Stimulated activated CD8-positive, alpha-beta memory T cell treated with anti-CD3 and anti-CD28 coated beads, Interleukin-4, amount 100 ng/mL, for 4 hours (primary cell): ENCODE results near the gene PTK6.
"Not testable (repeated sequence)": the region's sequence is repeated elsewhere in the genome, so short reads cannot be mapped to it uniquely, and the experiment has no call there.

Experiments used
- DNase-seq, 2 donors: peaks; one replicate each; pipeline ENCODE4 v3.0.0-alpha.2; 2020; ENCODE audit warnings: low read depth in 2 of 2, low spot score in 1 of 2

PTK6 gene

DNA sequence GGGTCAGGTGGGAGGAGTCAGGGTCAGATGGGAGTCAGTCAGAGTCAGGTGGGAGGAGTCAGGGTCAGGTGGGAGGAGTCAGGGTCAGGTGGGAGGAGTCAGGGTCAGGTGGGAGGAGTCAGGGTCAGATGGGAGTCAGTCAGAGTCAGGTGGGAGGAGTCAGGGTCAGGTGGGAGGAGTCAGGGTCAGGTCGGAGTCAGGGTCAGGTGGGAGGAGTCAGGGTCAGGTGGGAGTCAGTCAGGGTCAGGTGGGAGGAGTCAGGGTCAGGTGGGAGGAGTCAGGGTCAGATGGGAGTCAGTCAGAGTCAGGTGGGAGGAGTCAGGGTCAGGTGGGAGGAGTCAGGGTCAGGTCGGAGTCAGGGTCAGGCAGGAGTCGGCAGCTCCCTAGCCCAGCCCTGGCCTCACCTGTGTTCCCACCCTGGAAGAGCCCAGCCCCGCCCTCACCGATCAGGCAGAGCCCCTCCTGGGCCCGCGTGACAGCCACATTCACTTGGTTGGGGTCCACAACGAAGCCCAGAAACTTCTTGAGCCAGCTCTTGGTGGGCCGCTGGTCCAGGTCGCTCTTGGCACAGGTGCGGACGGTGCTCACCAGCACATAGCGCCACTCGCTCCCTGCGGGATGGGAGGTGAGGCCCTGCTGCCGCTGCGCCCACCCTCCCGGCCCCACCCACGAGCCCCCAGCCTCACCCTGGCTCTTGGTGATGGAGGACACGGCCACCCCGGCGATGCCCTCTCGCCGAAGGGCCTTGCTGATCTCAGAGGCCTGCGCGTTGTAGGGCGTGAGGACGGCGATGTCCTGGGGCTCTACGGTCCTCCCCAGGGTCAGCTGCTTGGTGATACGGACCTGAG is 22.5 kb upstream of the PTK6 start:
- not testable (repeated sequence) for DNase-seq

DNA sequence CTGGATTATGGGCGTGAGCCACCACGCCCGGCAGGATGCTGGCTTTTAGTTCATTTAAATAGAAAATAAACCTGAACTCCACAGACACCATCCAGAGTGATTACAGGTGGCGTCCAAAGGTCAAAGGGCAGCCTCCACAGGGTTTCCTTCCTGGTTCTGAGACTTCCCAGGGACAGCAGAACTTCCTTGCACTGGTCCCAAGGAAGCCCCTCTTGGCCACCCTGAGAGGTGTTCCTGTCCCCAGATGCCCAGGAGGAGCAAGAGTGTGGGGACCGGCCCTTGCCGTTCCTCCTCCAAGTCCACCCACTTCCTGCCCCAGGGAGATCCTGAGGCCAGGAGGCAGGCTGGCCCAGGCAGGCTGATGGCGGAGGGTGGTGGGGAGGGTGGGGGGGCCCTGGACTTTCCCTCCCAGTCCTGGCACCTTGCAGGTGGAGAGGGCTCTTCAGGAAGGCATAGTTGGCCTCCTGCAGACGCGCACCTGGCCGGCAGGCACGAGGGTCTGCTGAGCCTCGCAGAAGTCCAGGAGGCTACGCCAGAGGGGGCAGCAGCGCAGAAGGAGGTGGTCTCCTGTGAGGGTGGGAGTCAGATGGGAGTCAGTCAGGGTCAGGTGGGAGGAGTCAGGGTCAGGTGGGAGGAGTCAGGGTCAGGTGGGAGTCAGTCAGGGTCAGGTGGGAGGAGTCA is 21.8 kb upstream of the PTK6 start:
- no peak for DNase-seq

DNA sequence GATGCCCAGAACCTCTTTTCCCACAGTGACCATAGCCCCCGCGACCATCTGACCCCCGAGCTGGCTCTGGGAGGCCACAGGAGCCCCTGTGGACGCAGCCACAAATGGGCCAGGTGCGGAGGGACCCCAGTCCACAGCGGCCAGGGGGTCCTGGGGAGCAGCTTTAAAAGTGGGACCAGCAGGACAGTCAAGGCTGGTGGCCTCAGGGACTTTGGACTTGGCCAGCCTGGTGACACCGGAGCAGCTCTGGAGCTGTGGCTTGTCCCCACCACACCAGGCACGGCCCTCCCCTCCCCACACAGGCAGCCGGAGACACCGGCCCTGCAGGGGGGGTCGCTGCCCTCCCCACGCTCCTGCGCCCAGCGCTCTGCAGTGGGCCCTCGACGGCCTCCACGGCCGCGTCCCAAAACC is 20.3 kb upstream of the PTK6 start:
- no peak for DNase-seq

DNA sequence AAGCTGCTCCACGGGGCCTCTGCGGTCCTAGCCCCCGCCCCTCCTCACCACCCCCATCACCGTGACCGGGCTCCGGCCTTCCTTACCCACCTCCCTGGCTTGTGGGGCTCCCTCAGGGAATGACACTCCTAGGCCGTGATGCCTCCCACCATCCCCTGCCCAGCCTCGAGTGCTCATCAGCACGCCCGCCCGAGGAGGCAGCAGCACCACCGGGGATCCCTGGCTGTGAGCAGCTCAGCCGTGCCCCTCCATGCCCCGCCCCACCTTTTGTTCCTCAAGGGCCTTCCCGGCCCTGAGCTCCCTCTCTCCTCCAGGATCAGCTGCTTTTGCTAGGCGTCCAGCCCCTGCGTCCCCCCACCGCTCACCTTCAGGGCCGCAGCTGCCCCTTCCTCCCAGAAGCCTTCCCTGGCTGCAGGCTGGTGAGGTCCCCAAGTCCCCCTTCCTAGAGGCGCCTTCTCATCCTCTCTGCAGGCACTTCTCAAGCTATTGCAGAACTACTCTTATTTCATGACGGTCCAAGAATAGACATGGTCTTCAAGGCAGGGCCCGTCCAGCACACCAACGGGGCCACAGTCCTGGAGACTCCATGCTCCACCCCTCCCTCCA is 19.8 kb upstream of the PTK6 start:
- DNase-seq = no peak

DNA sequence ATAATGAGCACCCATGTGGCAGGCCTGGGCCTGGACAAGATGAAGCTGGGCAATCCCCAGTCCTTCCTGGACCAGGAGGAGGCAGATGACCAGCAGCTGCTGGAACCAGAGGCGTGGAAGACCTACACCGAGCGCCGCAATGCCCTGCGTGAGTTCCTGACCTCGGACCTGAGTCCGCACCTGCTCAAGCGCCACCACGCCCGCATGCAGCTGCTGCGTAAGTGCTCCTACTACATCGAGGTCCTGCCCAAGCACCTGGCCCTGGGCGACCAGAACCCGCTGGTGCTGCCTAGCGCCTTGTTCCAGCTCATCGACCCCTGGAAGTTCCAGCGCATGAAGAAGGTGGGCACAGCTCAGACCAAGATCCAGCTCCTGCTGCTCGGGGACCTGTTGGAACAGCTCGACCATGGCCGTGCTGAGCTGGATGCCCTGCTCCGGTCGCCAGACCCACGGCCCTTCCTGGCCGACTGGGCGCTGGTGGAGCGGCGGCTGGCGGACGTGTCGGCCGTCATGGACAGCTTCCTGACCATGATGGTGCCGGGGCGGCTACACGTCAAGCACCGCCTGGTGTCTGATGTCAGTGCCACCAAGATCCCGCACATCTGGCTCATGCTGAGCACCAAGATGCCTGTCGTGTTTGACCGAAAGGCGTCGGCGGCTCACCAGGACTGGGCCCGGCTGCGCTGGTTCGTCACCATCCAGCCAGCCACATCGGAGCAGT is 18.6 kb upstream of the PTK6 start:
- no peak for DNase-seq

DNA sequence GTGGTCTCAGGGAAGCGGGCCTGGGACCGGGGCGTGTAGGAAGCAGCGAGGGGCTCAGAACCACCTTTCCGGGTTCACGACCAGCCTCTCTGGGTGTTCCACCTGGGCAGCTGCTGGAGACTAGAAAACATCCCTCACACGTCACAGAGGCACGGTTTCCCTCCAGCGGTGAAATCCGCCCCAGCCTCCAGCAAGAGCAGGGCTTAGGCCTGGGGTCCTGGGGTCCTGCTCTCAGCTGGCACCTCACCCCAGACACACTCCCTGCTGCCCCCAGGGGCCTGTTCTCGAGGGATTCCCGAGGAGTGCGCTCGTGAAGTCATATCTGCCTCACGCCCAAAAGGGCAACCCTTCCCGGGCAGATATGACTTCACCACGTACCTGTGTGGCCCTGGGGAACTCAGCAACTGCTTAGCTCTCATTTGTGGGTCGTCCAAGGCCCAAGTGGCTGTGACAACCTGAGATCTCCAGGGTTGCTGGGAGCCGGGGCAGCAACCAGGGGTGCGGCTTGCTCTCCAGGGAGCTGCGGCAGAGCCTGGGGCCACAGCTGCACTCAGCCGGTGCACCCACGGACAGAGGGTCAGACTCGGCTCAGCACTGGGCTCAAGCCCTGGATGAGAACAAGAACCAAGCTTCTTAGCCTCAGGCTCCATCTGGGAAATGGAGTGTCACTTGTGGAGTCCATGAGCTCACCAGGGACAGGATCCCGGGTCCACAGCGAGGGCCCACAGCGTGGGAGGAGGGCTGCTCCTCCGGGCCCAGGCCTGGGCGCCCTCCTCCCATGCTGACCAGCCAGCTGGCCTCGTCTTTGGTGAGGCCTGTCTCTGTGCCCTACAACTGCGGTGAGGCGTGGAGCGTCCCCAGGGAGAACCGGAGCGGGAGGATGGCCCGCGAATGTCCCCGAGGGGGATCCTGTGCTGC is 17.4 kb upstream of the PTK6 start:
- DNase-seq = no peak

DNA sequence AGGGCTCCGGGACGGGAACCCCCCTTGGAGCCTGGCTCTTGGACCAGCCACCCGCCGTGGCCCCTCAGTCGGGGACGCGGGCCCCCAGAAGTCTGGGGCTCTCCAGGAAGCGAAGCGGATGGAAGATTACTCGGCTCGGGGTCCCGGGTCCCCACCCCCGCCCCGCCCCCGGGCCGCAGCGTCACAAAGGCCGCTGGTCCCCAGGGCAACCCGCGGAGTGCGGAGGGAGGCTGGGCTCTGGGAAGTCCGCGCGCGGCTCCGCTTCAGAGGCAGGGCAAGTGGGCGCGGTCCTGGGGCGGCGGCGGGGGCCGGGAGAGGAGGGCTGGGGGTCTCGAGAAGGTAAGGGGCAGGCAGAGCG is 16.7 kb upstream of the PTK6 start, which contains the start of gene FNDC11:
Gene FNDC11 (plus strand): TSS at position 227 of the 358 bp plus-strand sequence. CDS start 1,505 bp downstream, outside the sequence.
- DNase-seq = no peak

DNA sequence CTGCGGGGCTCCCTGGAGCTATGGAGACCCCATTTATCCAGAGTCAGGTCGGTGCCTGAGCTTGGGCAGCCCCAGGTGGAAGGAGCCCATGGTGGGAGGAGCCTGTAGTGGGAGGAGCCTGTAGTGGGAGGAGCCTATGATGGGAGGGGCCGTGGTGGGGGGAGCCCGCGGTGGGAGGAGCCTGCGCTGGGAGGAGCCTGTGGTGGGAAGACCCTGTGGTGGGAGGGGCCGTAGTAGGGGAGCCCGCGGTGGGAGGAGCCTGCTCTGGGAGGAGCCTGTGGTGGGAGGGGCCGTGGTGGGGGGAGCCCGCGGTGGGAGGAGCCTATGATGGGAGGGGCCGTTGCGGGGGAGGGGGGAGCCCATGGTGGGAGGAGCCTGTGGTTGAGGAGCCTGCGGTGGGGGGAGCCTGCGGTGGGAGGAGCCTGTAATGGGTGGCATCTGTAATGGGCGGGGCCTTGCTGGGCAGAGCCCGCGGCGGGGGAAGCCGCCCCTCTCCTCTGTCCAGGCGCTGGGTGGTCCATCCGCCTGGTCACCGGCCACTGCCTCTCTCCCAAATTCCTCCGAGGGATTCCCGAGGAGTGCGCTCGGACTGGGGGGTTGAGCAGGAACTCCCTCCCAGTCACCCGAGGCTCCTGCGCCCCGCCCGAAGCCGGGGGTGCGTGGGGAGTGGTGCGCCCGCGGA is 16.2 kb upstream of the PTK6 start:
- peak; percentile 63 to 77 for DNase-seq

DNA sequence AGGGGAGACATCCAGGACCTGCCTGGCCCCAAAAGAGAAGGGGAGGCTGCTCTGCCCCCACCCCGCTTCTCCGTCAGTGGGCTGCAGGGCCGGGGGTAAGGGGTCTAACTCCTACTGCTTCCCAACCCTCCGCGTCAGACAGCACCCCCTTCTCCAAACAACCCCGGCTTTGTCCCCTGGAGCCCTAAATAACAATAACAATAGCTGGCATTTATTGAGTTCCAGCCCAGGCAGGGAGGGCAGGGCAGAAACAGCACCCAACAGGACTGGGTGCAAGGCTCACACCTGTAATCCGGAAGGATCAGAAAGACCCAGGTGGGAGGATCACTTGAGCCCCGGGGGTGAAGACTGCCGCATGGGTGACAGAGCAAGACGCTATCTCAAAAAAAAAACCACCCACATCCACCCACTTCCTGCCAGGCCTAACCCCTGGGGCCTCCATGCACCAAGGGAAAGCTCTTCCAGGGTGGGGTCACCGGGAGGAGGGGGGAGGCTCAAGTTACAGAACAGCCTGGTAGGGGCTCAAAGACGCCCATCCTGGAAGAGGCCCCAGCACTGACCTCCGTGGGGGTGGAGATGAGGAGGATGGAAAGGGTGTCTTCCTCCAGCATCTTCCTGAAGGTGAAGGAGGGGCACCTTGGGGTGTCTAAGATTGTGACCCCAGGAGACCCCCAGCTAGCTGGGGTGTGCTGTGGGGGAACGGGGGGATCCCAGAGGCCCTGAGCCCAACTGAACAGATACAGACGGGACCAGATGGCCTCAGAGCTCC is 15.5 kb upstream of the PTK6 start:
- DNase-seq = no peak

DNA sequence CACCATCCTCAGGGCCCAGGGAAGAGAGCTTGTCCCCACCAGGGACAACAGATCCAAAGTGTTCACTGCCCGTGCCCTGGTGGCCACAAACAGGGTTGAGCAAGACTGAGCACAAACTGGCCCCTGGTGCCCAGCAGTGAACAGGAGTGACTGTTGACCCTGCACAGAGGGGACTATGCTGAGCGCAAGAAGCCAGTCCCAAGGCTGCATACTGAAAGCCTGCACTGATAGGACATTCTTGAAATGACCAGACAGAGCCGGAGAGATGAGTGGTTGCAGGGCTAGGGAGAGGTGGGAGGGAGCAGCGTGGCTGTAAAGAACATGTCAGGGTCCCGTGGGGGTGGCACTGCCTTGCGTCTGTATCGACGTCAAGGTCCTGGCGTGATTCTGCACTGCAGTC is 13.9 kb upstream of the PTK6 start:
- DNase-seq = no peak

DNA sequence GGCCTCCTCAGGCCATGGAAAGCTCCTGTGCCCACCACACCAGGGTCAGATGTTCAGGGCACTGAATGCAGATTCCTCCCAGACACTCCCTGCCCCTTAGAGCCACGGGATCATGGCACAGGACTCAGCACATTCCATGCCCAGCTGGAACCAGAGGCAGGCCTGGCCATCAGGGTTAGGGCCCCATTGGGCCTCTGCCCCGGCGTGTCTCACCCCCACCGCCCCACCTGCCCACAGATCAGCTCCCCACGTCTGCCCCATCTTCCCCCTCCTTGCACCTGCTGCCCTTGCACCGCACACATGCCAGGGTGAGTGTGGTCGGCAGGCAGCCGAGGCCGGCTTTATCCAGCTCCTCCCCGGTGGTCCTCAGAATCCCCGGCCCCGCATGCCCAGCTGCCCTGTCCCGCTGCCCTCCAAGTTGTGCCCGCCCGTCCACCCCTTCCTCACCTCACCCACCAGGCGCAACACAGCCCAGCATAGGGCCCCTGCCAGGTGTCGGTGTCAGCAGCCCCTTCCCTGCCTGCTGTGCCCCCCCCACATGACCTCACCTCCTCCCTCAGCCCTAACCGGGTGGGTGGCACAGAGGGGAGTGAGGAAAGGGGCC is 12.6 kb upstream of the PTK6 start:
- no peak for DNase-seq

DNA sequence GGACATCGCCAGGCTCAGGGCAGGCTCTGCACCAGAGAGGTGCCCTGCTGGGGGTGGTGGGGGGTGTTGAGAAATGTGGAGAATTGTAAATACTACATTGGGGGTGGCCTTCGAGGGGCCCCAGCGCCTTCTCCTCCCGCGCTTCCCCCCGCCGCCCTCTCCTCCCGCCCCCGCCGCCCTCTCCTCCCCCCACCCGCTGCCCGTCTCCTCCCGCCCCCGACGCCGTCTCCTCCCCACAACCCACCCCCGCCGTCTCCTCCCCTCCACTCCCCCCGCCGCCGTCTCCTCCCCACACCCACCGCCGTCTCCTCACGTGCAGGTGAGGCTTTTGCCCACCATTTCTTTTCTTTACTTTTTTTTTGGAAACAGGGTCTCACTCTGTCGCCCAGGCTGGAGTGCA is 11.8 kb upstream of the PTK6 start:
- no peak for DNase-seq

DNA sequence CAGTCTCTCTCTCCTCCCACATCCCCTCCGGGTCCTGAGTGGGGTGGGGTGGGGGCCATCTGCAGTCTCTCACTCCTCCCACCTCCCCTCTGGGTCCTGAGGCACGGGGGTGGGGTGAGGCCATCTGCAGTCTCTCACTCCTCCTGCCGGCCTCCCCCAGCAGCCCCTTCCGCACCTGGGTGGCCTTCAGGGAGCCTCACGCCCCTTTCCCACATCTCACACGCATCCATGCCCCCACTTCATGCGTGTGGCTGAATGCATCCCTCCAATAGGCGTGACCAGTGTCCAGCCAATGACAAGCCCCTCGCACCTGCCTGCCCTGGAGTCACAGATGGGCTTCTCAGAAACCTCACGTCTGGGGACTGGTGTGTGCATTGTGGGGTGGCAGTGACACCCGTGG is 11.4 kb upstream of the PTK6 start:
- DNase-seq = no peak

DNA sequence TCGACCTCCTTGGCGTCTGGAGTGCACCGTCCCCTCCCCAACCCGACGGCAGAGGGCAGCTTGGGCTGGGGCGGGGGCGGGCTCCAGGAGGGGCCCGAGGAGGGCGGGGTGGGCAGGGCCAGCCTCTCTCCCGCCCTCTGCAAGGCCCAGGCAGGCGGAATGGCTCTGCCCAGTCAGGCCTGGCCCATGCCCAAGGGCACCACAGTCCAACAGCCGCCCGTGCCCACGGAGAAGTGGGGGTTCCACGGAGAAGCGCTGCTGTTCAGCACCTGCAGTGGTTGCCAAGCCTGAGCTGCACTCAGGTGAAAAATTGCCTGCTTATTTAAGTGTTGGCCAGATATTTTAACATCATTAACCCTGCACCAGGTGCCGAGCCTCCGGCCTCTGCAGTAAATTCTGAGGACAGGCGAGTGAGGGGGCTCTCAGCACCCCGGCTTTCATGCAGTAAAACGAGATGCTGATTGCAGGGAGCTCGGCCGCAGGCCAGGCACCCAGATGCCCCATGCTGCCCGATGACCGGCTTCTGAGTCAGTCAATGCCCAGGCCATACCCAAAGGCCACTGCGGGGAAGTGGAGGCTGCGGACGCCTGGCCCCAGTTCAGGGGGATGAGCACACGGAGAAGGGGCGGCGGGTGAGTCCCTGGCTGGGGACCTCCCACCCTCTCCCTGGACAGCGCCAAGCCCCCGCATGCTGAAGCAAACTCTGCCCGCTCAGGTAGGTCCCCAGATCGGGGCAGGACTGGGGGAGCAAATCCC is 10.7 kb upstream of the PTK6 start, which contains the start of gene SRMS:
Gene SRMS (minus strand): TSS at position 25 of the 756 bp plus-strand sequence. CDS start 286 bp downstream, outside the sequence.
- DNase-seq = no peak

DNA sequence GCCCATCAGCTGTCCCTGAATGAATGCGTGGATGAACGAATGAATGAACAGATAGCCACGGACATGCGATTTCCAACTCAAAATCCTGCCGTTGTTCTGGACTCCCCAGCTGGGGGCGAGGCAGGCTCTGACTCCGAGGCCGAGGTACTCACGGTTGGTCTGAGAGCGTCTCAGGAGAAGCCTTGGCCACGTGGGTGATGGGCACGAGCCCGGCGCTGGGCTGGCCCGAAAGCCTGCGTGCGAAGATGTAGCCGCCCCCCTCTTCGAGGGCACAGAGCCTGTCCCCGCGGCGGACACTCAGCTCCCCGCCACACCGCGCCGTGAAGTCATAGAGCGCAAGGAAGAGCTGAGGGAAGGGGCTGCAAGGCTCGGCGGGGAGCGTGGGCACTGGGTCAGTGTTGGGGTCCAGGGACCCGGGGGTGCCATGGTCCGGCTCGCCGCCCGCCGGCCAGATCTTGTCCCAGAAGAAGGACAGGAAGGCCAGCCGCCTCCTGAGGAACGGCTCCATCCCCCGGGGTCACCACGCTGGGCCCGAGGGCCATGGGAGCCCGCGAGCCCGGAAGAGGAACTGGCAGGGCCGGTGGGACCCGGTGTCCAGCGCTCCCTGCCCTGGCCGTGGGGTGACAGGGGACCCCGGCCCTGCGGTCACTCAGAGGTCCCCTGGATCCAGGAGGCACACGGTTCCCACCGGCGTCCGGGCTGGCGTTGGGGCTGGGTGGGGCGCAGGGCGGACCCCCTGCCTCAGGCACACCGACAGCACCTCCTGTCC is 10.0 kb upstream of the PTK6 start:
- DNase-seq = no peak

DNA sequence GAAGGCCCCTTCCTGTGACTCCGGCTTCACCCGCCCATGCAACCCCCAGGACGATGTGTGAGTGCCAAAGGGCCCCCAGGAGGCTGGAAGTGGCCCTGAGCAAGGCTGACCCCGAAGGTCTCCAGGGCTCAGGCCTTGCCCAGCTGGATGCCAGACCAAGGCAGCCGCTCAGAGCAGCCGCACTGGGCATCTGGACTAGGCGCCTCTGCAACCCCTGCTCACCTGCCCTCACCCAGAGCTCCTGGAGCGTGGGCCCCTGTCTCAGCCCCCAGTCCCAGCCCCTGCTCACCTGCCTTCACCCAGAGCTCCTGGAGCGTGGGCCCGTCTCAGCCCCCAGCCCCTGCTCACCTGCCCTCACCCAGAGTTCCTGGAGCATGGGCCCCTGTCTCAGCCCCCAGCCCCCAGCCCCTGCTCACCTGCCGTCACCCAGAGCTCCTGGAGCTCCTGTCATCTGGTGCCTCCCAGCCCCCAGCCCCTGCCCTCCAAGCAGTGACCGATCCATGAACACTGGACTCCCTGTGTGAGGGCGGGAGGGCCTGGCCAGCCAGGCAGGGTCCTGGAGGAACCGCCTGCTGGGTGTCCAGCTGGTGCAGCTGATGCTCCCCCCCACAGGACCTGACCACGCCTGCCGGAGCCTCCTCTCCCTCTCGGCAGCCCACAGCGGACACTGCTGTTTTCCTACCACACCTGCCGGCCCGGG is 9.2 kb upstream of the PTK6 start:
- DNase-seq = no peak

DNA sequence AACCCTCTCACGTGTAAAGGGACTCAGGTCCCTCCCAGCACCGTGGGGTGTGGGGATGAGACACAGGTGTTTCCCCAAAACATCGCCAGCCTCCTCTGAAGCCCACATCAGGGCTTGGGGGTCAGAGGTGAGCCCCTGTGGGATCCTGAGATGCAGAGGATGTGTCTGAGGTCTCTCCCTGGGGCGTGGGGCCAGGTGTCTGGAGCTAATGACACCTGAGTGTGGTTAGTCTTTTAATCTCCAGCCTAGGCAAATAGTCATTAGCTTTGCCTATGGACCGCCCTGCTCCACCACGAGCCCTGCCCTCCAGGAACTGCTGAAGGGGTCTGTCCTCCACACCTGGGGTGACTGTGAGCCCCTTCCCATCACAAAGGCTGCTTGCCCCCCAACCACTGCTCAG is 8.6 kb upstream of the PTK6 start:
- DNase-seq = no peak
